ENCODE results near the gene MVB12B.

Gene MVB12B

GRCh38 chr9:126453156-126453963, 126.7 kb downstream of the MVB12B start:
- no peak for DNase-seq (ENCODE audit: low read depth)

GRCh38 chr9:126454215-126454614, 127.6 kb downstream of the MVB12B start:
- no peak for DNase-seq (ENCODE audit: low read depth)

- no peak for DNase-seq (ENCODE audit: low read depth)
Observed at GRCh38 chr9:126454795-126455194, 128.2 kb downstream of the MVB12B start.

GRCh38 chr9:126456441-126457174, 130.0 kb downstream of the MVB12B start:
- DNase-seq (ENCODE audit: low read depth) = no peak

- no peak for DNase-seq (ENCODE audit: low read depth)
Observed at GRCh38 chr9:126457175-126457547, 130.5 kb downstream of the MVB12B start.

GRCh38 chr9:126457890-126458289, 131.3 kb downstream of the MVB12B start:
- DNase-seq (ENCODE audit: low read depth) = no peak

- DNase-seq (ENCODE audit: low read depth) = no peak
Observed at GRCh38 chr9:126459126-126459525, 132.5 kb downstream of the MVB12B start.

- no peak for DNase-seq (ENCODE audit: low read depth)
Observed at GRCh38 chr9:126459546-126459945, 132.9 kb downstream of the MVB12B start.

- no peak for DNase-seq (ENCODE audit: low read depth)
Observed at GRCh38 chr9:126459965-126460843, 133.6 kb downstream of the MVB12B start.

GRCh38 chr9:126461029-126461428, 134.4 kb downstream of the MVB12B start:
- DNase-seq (ENCODE audit: low read depth) = no peak

GRCh38 chr9:126461608-126462007, 135.0 kb downstream of the MVB12B start:
- DNase-seq (ENCODE audit: low read depth) = no peak

GRCh38 chr9:126462617-126463016, 136.0 kb downstream of the MVB12B start:
- DNase-seq (ENCODE audit: low read depth) = no peak

- DNase-seq (ENCODE audit: low read depth) = no peak
Observed at GRCh38 chr9:126463426-126463825, 136.8 kb downstream of the MVB12B start.

GRCh38 chr9:126464694-126465441, 138.2 kb downstream of the MVB12B start:
- DNase-seq (ENCODE audit: low read depth) = no peak

GRCh38 chr9:126465977-126466376, 139.3 kb downstream of the MVB12B start:
- DNase-seq (ENCODE audit: low read depth) = no peak

GRCh38 chr9:126468141-126468825, 141.7 kb downstream of the MVB12B start:
- DNase-seq (ENCODE audit: low read depth) = no peak

- no peak for DNase-seq (ENCODE audit: low read depth)
Observed at GRCh38 chr9:126470241-126470993, 143.8 kb downstream of the MVB12B start.

- DNase-seq (ENCODE audit: low read depth) = peak; percentile 35
Observed at GRCh38 chr9:126471084-126471624, 144.5 kb downstream of the MVB12B start.

- DNase-seq (ENCODE audit: low read depth) = no peak
Observed at GRCh38 chr9:126472198-126472947, 145.7 kb downstream of the MVB12B start.

All from stimulated activated CD8-positive, alpha-beta memory T cell treated with anti-CD3 and anti-CD28 coated beads, Interleukin-15, amount 100 ng/mL, for 24 hours (primary cell).